ENCODE measurements around the gene MAPRE2.
"Not testable (repeated sequence)": the region's sequence is repeated elsewhere in the genome, so short reads cannot be mapped to it uniquely, and the experiment has no call there.

The MAPRE2 gene

DNA sequence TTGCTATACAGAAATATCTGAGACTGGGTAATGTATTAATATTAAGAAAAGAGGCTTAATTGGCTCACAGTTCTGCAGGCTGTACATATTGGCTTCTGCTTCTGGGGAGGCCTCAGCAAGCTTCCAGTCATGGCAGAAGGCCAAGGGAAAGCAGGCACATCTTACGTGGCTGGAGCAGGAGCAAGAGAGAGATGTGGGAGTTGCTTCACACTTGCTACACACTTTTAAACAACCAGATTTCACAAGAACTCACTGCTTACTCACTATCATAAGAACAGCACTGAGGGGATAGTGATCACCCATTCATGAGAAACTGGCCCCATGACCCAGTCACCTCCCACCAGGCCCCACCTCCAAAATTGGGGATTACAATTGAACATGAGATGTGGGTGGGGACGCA is 50.6 kb downstream of the MAPRE2 start:
- no peak for DNase-seq (ENCODE audit: low read depth)

GRCh38 chr18:35095983-35096676 is 54.9 kb downstream of the MAPRE2 start:
- DNase-seq (ENCODE audit: low read depth) = no peak

- no peak for DNase-seq (ENCODE audit: low read depth)
These were observed 55.4 kb downstream of the MAPRE2 start for GRCh38 chr18:35096677-35097011.

DNA sequence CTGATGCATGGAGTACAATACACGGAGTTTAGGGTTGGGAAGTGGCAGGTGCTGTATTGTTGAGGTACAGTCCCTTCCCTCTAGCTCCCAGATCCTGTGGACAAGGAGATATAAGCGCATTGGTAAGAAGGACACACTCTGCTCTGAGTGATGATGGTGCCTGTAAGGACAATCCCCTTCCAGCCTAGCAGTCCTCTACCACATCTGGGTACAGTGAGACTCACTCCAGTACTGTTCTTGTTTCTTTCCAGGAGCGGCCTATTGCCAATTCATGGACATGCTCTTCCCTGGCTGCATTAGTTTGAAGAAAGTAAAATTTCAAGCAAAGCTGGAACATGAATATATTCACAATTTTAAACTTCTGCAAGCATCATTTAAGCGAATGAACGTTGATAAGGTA is 56.0 kb downstream of the MAPRE2 start:
- no peak for DNase-seq (ENCODE audit: low read depth)

DNA sequence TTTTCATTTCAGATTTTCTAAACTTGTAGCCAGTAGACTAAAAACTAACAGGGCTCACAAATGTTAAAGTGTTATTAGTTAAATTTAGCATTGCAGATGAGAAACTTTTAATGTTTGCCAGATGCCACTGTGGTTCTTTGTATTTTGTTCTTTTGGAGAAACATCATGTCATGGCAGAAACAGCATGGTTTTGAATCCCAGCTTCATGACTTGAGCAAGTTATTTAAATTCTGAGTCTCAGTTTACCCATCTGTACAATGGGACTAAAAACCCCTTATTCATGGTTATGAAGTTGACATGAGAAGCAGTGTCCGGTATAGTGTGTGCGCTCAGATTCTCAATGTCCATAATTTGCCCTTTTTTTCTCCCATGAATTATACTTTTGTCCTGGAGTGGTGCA is 56.5 kb downstream of the MAPRE2 start:
- no peak for DNase-seq (ENCODE audit: low read depth)

DNA sequence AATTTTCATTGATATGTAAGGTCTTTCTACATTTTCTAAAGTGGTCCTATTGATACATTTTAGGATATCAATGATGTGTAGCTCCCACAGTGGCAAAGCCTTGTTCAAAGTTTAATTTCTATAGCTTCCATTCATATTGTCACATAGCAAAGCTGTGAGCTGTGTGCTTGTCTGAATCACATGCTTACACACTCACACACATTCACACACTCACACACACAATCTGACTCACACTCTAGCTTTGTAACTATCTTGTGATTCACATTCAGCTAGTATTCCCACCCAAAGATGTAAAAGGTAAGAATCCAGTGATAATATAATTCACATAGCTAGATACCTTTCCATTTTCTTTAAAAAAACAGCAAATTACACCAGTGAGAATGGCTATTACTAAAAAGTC is 58.7 kb downstream of the MAPRE2 start:
- DNase-seq (ENCODE audit: low read depth) = no peak

DNA sequence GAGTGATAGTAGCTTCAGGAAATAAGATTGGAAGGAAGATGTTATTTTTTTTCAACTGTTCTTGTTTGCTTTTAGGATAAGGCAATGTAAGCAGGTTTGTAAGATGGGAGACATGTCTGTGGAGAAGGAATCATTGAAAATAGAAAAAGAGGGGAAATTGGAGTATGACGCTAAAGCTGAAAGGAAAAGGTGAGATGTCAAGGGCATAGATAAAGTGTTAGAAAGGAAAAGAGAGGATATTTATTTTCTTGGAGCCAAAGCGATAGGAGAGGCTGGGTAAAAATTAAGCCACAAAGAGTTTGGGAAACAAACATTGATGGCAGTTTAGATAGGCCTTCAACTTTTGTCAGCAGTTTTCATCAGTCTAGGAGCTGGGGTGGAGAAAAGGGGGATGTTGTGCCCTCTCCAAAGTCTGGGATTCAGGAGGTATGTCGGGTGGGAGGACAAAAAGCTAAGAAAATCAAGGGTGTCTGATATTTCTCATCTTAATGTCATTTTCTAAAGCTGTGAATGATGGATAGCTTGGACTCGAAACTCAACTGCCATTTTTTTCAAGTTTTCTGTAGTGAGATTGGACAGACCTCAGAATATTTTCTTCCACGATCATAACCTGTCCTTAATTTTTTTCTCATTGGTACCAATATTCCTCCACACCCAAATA is 63.3 kb downstream of the MAPRE2 start:
- DNase-seq (ENCODE audit: low read depth) = no peak

- no peak for DNase-seq (ENCODE audit: low read depth)
These were observed 65.0 kb downstream of the MAPRE2 start for GRCh38 chr18:35106013-35106844.

DNA sequence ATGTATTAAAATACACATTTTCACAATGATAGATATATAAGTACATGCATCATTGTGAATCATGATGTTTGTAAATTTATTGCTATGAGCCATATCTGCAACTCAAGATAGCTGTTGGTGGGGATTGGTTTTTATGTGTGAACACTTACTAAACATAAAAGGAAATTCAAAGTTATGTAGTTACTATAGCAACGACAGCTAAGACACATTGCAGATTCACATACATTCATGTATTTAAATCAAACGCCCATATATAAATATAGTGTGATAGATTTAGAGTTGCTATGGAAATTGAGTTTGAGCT is 65.6 kb downstream of the MAPRE2 start:
- no peak for DNase-seq (ENCODE audit: low read depth)

DNA sequence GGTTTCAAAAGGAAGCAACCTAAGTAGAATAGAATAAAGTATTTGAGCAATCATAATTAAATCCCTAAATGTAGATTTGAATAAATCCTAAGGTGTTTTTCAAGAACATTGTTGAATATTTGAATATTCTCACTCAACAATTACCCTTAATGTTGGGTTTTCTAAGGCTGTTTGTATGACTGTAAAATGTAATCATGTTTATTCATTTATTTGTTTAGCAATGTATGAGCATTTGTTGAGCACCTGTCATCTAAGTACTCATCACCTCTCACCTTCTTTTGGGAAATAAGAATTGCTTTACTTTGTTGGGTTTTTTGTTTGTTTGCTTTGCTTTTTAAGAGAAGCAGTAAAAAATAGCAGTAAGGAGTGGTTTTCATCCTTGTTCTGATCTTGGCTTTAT is 66.0 kb downstream of the MAPRE2 start:
- DNase-seq (ENCODE audit: low read depth) = no peak

DNA sequence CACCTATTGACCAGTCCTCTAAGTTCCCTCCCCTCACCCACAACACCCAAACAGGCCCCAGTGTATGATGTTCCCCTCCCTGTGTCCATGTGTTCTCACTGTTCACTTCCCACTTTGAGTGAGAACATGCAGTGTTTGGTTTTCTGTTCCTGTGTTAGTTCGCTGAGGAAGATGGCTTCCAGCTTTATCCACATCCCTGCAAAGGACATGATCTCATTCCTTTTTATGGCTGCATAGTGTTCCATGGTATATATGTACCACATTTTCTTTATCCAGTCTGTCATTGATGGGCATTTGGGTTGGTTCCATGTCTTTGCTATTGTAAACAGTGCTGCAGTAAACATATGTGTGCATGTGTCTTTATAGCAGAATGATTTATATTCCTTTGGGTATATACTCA is 66.9 kb downstream of the MAPRE2 start:
- not testable (repeated sequence) for DNase-seq (ENCODE audit: low read depth)

- no peak for DNase-seq (ENCODE audit: low read depth)
These were observed 68.8 kb downstream of the MAPRE2 start for GRCh38 chr18:35110059-35110458.

GRCh38 chr18:35110554-35111485 is 69.6 kb downstream of the MAPRE2 start:
- DNase-seq (ENCODE audit: low read depth) = no peak

GRCh38 chr18:35112696-35113095 is 71.5 kb downstream of the MAPRE2 start:
- no peak for DNase-seq (ENCODE audit: low read depth)

DNA sequence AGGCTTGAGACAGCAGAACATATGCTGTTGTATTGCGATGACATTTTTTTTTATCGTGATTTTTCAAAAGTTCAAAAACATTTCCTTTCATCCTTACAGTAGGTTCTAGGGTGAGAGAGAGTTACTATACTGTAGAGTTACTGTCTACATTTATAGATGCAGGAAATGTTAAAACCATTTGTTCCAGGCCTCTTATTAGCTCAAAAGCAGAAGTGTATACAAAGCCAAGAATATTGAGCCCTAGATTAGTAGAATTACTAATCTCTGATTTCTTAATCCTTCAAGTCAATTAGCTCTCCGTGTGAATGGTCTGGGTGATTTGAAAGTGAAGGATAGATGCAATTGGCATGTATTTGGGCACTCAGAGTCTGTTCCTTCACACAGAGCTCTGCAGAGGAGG is 73.1 kb downstream of the MAPRE2 start:
- no peak for DNase-seq (ENCODE audit: low read depth)

GRCh38 chr18:35116784-35117318 is 75.6 kb downstream of the MAPRE2 start:
- DNase-seq (ENCODE audit: low read depth) = no peak

DNA sequence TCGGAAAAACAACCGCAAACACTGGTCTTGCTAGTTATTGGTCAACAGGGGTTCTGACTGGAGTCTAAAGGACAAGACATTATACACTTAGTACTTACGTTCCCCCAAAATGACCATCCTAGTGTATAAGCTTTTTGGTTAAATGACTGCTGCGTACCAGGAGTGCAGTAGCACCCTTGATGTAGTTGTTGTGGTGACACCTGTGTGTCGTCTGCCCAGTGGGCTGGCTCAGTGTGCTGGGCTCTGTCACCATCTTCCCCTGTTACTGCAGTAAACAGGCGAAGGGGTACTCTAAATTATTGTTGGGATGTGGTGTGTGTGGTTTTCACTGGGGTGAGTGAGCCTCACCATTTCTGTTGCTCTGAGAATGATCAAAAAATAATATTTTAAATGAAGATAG is 76.2 kb downstream of the MAPRE2 start:
- no peak for DNase-seq (ENCODE audit: low read depth)

GRCh38 chr18:35117951-35118411 is 76.8 kb downstream of the MAPRE2 start:
- DNase-seq (ENCODE audit: low read depth) = no peak

DNA sequence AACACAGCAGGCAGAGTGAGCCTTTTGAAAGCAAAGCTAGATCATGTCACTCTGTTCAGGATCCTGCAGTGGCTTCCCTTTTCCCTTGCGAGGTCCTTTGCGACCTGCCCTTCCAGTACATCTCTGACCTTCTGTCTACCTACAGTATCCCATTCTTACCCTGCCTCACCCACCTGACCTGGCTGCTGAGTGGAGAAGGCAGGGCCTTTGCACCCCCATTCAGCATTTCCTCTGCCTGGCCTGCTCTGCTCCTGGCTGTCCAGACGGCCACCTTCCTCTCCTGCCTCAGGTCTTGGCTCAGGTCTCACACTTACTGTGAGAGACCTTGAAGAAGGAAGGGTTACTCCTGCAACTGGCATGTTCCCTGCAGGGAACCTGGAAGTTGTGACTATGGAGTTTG is 77.4 kb downstream of the MAPRE2 start:
- no peak for DNase-seq (ENCODE audit: low read depth)

DNA sequence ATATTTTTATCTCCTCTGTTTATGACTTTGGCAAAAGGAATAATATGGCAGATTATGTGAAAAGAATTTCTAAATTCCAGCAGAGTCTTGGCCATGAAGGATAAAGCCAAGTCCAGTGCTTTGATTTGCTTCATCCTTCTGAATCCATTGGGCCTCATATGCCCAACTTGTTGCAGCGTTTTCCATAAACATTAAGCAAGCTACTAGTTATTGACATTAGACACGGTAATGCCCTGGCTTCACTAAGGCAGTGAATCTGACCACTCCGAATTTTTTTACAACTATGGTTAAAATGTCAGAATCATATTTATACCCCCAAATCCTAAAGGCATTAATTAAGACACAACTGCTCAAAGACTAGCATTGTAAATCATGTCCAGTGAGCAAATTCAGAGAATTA is 79.8 kb downstream of the MAPRE2 start:
- no peak for DNase-seq (ENCODE audit: low read depth)

DNA sequence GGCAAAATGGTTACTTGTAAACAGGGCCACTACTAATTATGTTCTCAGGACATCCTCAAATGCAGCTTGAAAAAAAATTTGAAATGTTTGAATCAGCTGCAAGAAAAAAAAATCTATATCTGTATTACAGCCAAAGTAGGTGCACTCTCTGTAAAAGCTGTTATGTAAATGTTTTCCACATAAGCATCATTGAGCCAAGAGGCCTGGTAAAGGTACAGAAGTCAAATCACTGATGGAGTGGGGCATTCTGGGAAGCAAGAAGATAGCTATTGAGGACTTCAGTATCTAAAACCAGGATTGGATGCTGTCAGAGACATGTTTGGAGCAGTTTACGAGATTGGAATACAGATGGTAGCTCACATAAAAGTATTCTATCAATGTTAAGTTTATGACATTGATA is 80.3 kb downstream of the MAPRE2 start:
- DNase-seq (ENCODE audit: low read depth) = no peak

Measured in stimulated activated CD8-positive, alpha-beta memory T cell treated with anti-CD3 and anti-CD28 coated beads, Interleukin-15, amount 100 ng/mL, for 1 hour (primary cell).